ENCODE results near the gene ZC3HAV1.
"Not testable (repeated sequence)": the region's sequence is repeated elsewhere in the genome, so short reads cannot be mapped to it uniquely, and the experiment has no call there.

Gene ZC3HAV1

DNA sequence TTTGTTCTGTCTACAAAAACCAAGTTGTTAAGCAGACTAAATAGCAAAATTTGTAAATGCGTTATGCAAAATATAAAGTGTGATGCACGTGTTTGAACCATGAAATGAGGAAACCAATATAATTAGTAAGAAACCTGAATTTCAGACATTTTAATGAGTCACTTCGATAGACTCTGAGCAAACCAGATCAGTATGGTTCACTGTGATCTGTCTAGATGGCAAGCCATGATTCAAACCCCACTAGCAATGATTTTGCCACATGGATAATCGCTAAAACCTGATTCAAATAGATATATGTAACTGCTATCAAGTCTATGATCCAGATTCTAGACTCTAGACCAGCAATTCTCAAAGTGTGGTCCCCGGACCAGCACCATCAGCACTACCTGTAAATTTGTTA lies 24.8 kb downstream of the ZC3HAV1 start:
- DNase-seq: no peak

DNA sequence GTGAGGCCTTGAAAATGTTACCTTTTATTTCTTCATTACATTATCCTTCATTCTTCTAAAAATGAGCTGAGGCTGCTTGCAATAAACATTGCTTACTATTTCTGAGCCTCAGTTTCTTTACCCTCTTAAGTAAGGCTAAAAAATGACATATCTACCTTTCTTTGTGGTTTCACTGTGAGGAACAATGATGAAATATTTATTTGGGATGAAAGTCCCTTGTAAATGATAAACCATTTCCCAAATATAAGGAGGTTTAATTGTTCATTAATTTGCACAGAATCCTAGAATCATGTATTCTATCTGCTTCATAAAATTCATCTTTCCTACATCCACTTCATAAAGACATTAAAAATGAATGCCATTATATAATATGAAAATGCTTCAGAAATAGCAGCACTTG lies 27.9 kb downstream of the ZC3HAV1 start:
- DNase-seq: no peak

DNA sequence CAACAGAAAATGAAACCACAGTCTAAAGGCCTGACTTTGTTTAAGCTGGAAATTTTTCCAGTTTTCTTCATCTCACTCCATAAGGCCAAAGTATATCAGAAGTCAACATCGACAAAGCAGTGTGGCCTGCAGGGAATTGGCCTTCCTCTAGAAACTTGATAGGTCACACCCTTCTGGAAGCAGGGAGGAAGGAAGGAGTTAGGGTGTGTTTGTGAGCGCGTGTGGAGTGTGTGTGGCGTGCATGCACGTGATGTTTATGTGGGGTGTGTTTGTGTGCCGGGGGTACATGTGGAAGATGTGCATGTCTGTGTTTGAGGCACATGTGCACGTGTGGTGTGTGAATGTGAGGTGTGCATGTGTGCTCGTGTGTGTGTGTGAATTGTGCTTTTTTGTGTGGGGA lies 28.6 kb downstream of the ZC3HAV1 start:
- DNase-seq: no peak

DNA sequence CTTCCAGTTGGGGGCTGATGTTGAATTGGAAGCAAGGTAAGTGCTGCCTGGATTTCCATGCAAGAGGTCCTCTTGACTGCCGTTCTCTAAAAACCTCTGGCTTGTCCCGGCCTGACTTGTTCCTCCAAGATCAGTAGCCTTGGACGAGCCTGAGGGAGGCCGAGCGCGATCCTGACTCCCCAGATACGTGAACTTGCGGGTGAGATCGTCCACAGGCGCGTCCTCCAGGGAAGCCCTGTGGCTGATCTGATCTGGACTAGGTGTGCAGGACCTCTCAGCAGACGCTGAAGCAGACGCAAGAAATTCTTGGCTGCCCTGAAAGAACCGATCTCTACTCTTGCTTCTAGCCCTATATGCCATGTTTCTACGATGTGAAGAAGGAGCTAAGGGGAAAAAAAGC lies 29.7 kb downstream of the ZC3HAV1 start:
- DNase-seq: no peak

DNA sequence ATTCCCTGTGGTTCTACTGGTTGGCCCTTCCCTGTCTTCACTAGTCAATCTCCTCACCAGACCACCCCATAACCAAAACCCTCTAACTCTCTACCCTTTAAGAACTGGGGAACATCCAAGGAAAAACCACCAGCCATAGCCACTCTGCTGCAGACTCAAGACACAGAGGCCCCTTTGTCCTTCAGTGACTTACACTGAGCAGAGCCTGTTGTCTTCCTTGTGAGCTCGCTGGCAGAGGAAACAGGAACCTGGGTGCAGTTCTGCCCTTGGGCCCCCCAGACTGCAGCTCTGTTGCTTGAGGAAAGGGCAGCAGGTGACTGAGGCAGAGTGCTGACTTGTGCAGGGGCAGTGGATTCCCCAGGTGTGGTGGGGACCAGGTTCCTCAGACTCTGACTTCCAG lies 30.6 kb downstream of the ZC3HAV1 start:
- no peak for DNase-seq

DNA sequence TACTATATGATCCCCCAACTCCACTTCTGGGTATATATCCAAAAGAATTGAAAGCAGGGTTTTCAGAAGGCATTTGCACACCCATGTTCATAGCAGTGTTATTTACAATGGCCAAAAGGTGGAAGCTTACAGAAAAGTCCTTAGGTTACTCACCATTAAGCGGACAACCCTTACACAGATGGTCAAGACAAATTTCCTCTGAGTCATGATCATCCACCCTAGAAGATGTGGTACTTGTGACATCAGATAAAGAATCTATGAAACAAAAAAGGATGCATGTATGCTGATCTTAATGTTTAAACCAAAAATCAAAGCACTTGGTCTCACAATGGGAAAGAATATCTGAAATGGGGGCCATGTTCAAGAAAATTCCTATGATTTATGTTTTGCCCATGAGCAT lies 31.1 kb downstream of the ZC3HAV1 start:
- DNase-seq: no peak

DNA sequence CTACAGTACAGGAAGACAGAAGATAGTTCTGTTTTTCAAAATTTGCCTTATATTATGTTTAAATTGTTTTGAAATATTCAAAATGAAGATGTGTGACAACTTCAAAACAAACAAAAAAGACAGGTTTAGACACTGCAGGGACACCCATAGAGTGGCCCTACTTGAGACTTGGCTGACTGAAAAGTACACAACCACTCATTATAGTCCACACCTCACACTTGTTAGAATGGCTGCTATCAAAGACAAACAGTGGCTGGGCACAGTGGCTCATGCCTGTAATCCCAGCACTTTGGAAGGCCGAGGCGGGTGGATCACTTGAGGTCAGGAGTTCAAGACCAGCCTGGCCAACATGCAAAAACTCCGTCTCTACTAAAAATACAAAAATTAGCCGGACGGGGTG lies 31.8 kb downstream of the ZC3HAV1 start:
- not testable (repeated sequence) for DNase-seq

DNA sequence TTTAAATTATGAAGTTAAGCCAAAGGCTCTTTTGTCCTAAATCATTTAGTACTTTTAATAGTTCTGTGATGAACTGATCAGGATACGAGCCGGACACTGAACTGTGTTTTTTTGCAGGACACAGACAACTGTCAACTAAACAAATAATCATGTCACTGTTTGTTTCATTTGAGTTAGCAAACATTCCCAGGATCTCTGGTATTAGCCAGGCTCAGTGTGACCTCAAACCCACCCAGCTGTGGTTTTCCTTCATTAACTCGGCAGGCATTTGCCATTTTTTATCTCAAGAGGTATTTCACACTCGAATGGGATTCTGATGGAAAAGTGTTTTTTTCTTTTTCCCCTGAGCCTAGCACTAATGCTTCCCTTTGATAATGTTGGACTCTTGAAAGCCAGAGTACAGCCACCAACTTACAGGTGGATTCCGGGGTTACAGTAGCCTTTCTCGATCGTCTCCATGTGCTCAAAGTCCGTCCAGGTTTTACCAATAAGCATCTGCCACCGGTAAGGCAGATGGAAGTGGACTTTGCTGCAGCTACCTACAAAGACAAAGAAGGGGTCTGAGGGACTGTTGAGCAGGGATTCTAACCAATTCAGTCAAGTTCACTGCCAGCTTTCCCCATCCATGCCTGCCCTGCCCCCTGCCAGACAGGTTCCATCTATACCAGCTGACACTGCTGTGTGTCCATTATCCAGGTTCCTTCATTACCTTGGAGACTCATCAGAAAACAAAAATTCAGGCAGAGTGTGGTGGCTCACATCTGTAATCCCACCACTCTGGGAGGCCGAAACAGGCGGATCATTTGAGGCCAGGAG lies 33.4 kb downstream of the ZC3HAV1 start:
- no peak for DNase-seq

DNA sequence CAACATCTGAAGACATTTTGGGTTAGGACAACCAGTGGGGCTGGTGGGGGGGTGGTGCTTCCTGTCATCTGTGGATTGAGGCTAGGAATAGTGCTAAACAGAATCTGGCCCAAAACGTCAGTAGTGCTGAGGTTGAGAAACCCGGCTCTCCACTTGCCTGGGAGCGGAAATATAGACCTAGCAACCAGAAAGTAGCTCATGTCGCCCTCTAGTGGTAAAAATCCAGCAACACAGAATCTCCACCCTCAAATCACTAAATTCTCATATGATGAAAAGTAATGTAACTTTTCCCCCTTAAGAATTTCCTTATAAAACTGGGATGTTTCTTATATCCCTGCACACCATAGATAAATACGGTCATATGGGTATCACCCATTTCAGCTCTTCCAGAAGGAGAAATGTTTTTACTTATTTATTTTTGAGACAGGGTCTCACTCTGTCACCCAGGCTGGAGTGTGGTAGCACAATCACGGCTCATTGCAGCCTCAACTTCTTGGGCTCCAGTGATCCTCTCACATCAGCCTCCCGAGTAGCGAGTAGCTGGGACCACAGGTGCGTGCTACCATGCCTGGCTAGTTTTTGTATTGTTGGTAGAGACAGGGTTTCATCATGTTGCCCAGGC lies 34.4 kb downstream of the ZC3HAV1 start:
- DNase-seq: peak; percentile 81

DNA sequence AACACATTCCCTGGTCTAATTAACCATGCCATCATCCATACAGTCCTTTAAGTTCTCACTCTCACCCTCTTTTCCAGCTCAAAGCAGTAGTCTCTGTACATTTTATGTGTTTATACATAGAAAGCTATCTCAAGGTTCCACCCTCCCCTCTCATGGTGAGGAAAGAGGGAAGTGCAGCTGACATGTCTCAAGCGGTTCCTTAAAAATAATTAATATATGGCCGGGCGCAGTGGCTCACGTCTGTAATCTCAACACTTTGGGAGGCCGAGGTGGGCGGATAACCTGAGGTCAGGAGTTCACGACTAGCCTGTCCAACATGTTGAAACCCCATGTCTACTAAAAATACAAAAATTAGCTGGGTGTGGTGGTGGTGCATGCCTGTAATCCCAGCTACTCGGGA lies 36.7 kb downstream of the ZC3HAV1 start:
- no peak for DNase-seq

DNA sequence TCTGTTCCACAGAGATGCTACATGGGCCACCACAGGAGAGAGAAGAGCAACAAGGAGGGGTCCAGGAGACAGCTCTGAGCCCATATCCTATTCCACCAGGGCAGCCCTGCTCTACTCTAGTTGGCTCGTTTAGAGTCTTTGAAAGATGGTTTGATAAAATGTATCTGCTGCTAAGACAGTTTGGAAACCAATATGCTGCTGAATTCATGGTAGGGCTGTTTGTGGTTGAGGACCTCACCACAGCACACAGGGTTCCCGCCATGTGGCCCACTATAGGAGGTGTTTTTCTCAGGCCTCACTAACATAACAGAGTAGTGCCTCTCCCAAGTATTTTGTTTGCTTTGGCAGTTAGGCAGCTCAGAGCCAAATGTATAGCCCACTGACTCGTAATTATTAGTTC lies 37.8 kb downstream of the ZC3HAV1 start:
- no peak for DNase-seq

DNA sequence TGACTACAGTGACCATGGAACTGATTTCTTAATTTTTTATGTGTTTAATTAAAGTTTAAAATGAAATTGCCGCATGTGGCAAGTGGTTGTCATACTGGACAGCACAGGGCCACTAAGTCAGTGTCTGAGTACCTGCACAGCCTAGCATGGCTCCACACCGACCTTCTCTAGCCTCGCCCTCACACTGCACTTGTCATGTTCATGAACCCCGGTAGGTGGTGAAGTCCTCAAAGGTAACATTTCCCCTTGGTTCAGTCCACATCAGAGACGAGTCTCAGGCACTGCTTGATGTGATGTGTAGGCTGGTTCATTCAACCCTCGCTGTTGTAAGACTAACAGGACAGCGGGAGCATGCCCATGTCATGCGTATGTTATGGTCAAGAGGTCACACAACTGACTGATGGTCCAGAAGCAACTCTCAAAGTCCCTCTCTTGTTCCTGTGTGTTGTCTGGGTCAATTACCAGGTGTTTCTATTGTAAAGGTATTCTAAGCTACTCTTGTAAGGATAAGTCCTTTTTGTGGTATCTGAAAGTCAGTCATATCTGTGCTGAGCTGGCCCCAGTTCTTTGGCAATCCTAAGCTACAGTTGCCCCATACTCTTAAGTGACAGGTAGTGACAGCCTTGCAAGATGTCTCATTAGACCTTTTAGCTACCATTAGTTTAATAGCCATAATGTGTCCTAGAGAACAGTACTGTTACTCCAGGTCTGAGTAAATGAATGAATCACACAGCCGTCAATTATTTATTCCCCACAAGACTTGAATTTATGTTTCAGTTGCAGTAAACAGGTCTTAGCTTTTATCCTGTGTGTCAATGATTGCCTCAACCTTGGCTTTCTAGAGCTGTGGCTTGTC lies 40.7 kb downstream of the ZC3HAV1 start:
- DNase-seq: no peak

DNA sequence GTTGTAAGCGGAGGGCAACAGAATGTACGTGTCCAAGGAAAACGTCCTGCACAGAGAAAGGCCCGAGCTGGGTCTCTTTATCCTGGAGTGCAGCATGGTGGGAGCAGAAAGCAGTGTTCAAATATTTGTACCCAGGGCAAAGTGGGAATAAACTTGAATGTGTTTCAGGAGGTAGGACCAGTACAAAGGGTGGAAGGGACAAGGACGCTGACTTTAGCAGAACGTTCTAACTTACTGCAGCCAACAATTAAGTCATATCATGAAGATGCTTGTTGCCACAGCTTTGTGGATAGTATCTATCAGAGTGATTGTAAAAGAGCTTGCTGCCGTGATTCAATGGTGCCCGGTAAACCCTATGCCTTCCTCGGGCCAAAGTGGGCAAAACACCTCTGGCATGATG lies 43.2 kb downstream of the ZC3HAV1 start:
- no peak for DNase-seq

DNA sequence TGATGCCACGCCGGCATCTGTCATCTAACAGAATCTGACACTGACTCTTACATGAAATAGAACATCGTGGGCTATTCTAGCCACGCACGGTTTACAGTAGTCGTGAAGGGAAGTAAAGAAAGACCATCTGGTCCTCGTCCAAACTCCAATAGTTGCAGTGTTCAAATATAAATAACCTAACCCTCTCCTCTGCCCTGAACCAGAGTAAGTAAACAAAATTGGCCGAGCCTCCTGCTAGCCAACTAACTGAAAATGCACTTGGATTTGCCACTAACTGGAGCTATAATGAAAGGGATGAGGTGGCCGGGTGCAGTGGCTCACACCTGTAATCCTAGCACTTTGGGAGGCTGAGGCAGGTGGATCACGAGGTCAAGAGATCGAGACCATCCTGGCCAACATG lies 44.2 kb downstream of the ZC3HAV1 start:
- DNase-seq: no peak

DNA sequence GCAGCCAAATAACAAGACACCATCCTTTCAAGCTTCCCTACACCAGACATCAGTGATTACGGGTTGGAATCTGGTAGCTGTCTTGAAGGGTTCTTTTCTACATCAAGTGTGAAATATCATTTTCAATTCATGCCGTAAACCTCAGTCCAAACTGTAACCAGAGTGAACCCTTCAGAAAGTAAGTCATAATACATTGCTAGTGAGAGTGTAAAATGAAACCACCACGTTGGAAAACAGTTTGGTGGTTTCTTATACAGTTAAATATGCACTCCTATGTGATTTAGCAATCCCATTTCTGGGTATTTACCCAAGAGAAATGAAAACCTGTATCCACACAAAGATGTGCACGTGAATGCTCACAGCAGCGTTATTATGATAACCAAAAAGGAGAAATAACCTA lies 48.1 kb downstream of the ZC3HAV1 start:
- DNase-seq: no peak

DNA sequence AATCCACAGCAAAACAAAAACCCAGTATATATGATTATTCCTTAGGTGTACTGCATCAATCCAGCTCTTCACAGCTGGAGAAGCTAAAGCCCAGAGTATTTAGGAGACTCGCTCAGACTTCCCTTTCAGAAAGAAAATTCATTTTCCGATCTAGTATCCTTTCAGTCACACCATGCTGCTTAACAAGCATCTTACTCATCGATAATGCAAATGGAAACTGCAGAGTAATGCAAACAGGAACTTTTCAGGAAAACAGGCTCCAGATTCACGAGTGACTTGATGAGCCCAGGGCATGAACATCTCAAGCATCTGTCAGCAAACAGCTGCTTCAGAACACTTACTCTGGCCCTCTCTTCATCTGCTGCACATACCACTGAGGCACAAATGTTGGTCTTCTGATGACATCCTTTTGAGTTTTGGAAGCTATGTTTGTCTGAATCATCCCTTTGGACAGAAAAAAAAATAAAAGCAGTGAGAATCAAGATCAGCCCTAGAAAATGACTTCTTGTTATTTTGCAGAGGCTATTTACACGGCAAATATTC lies 48.8 kb downstream of the ZC3HAV1 start:
- DNase-seq: no peak

DNA sequence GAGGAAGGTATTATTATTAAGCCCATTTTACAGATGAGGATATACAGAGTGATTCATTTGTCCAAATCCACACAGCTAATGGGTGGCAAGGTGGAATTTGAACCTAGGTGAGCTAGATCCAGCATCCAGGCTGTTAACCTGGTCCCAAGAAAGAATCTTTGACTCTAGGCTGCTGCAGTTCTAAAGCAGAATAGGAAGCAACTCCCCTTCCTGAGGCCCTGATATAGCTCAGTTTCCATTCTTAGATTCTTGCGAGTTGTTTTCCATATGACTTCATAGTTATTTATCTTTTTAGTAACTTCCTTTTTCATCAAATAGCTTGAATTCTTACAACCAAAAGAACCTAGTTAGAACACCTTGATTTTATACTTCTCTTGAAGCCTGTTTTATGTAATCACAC lies 49.6 kb downstream of the ZC3HAV1 start:
- DNase-seq: no peak

DNA sequence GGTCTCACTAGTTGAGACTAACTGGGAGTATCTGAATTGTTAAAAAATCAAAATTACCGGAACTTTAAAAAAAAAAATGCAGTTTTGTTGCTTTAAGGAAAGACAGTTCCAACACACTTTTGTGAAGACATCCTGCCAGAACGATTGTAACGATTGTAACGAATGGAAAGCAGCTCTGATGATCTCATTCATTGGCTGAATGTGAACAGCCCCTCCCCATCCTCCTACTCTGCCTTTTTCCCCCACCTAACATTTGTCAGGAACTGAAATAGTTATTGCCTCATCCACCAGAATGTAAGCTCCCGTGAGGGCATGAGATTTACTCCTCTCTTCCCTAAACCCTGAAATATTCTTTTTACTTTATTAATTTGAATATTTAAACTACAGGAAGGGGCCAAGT lies 50.6 kb downstream of the ZC3HAV1 start:
- DNase-seq: no peak

DNA sequence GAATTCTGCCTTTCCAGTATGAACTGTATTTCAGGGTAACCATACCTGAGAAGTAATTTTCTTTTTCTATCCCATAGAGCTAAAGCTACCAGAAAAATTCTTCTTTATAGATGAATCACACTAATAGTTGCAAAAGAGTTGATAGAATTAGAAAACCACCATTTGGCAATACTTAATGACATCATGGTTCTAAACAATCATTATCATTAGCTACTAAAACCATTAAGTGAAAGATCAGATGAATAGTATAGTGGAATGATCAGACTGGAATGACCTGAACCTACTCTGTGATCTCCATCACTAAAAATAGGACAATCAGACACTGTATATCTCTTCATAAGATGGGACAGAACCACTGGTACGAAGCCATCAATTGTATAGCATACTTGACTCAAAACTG lies 53.8 kb downstream of the ZC3HAV1 start:
- DNase-seq: no peak

DNA sequence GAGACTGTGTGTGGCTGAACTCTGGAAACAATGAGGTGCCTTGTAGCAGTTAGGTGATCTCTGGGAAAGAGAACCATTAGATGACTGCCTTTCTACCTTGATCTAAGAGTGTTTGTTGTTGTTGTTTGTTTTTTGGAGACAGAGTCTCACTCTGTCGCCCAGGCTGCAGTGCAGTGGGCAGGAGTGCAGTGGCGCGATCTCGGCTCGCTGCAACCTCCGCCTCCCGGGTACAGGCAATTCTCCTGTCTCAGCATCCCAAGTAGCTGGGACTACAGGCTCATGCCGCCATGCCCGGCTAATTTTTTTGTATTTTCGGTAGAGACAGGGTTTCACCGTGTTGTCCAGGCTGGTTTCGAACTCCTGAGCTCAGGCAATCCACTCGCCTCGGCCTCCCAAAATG lies 54.9 kb downstream of the ZC3HAV1 start:
- not testable (repeated sequence) for DNase-seq

DNA sequence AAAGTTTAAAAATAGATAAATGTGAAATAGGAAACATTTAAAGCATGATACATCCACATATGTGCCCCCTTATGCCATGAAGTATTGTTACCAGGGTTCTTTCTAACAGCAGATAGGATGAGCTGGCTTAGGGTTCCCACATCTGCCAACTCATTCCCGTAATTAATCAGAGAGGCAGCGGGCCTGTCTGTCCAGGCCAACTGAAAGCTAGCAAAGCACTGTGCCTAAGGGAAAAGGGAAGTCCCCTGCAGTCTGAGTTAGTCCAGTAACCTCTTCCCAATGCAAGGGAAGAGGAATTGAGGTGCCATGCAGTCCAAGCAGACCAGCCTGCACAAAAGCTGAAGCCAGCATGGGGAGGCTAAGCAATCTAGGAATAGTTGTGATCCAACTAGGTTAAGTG lies 55.4 kb downstream of the ZC3HAV1 start:
- no peak for DNase-seq

DNA sequence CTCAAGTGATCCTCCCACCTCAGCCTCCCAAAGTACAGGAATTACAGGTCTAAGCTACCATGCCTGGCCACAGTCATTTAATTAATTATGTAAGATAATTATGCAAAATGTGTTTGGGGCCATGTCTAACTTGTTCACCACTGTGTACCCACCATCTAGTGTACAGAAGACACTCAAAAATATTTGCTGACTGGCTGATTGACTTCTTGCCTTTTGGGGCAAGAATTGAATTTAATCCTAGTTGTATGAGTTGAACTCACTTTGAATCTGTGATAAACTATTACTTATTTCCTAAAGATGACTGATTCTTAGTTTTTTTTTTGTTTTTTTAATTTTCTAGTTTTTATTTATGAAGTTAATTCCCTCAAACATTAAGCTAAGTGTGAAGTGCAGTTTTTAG lies 57.9 kb downstream of the ZC3HAV1 start:
- DNase-seq: no peak

DNA sequence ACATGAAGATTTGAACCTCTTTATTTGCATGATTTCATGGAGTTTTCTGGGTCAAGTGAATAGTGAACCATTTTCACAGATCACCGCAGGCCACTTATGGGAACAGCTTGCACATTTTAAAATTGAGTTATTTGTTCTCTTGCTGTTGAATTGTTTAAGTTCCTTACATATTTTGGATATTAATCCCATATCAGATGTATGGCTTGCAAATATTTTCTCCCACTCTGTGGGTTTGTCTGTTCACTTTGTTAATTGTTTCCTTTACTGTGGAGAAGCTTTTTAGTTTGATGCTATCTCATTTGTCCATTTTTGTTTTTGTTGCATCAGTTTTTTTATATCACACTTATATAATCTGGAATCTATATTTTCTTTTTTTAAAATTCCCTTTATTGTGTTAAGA lies 59.6 kb downstream of the ZC3HAV1 start:
- DNase-seq: no peak

DNA sequence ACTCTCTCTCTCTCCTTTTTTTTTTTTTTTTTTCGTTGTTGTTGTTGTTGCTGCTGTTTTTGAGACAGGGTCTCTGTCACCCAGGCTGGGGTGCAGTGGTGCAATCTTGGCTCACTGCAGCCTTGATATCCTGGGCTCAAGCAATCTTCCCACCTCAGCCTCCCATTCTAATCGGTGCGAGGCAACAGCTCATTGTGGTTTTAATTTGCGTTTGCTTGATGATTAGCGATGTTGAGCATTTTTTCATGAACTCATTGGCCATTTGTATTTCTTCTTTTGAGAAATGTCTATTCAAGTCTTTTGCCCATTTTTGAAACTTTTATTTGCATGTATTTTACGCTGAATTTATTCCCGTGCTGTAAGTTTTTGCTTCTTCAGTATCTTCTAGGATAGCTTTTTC lies 60.4 kb downstream of the ZC3HAV1 start:
- no peak for DNase-seq

All from NCI-H748 treated with DMSO at 0.1 percent for 48 hours (cell line).